IMR-90 (cell line): ENCODE results near the gene AGPAT3. TPM values are rescaled to one million over a fixed set of nuclear protein-coding genes. Genes with fewer than 3 reads are reported as not detected.

Experiments used
- ATAC-seq: fragments of 200-7000 bp; cut with Tn5 transposase; 2 replicates; pipeline ENCODE4 v1.9.1; 2020; ENCODE audit warnings: low read depth, mild to moderate bottlenecking, moderate library complexity
- BruUV-seq: library from RNA; stranded (reverse); fragments of 400-500 nt; replicated peaks from 2 replicates; lab custom pipeline; 2021; lab: Mats Ljungman, UMichigan
- CTCF ChIA-PET: fragments of 300-600 bp; formaldehyde crosslinking; extraction: SDS; loops from one replicate; lab custom pipeline; 2021; ENCODE audit warnings: antibody characterized with exemption; lab: Yijun Ruan, JAX
- POLR2A ChIA-PET: fragments of 300-600 bp; sonication (Branson Sonifier 250); formaldehyde crosslinking; loops from one replicate; lab custom pipeline; 2022; ENCODE audit warnings: antibody characterized with exemption; ENCODE audit not compliant: unreplicated experiment; lab: Charles Lee
- DNase-seq: peaks from one replicate; pipeline ENCODE4 v3.0.0; 2013
- H2AFZ ChIP-seq: replicated peaks from 2 replicates; pipeline ENCODE3; 2013; ENCODE audit warnings: low read length, mild to moderate bottlenecking; ENCODE audit not compliant: poor library complexity
- H2AK5ac ChIP-seq: 2 replicates; pipeline ENCODE4 v1.6.1; 2013; ENCODE audit warnings: low read depth, low read length, inconsistent platforms
- H2AK9ac ChIP-seq: replicated peaks from 2 replicates; pipeline ENCODE3; 2013; ENCODE audit warnings: mild to moderate bottlenecking, low read depth, low read length, moderate library complexity; ENCODE audit not compliant: poor library complexity
- H2BK120ac ChIP-seq: 2 replicates; pipeline ENCODE4 v1.6.1; 2013; ENCODE audit warnings: low read depth, low read length, inconsistent platforms
- H2BK15ac ChIP-seq: 3 replicates; pipeline ENCODE4 v1.6.1; 2013; ENCODE audit warnings: low read depth, low read length, inconsistent platforms
- H2BK20ac ChIP-seq: 2 replicates; pipeline ENCODE4 v1.6.1; 2013; ENCODE audit warnings: low read depth, mild to moderate bottlenecking, inconsistent platforms, low read length, moderate library complexity
- H2BK5ac ChIP-seq: 2 replicates; pipeline ENCODE4 v1.6.1; 2013; ENCODE audit warnings: mild to moderate bottlenecking, low read depth, low read length, inconsistent platforms; ENCODE audit not compliant: poor library complexity, severe bottlenecking
- H3K14ac ChIP-seq: replicated peaks from 2 replicates; pipeline ENCODE4 v1.6.1; 2013; ENCODE audit warnings: low read depth, low read length, inconsistent platforms
- H3K18ac ChIP-seq: 2 replicates; pipeline ENCODE4 v1.6.1; 2013; ENCODE audit warnings: low read depth, low read length, control low read depth
- H3K23ac ChIP-seq: 2 replicates; pipeline ENCODE4 v1.6.1; 2013; ENCODE audit warnings: low read depth, low read length, inconsistent platforms
- H3K27ac ChIP-seq: 2 replicates; pipeline ENCODE4 v1.5.1; 2013; ENCODE audit warnings: mild to moderate bottlenecking, control low read depth, low read length; ENCODE audit not compliant: insufficient read depth
- H3K27me3 ChIP-seq: 2 replicates; pipeline ENCODE4 v1.6.1; 2013; ENCODE audit warnings: low read length; ENCODE audit not compliant: control insufficient read depth, insufficient read depth
- H3K36me3 ChIP-seq: 2 replicates; pipeline ENCODE4 v1.6.1; 2013; ENCODE audit warnings: low read length, mixed read lengths; ENCODE audit not compliant: control insufficient read depth, insufficient read depth
- H3K4ac ChIP-seq: 2 replicates; pipeline ENCODE4 v1.6.1; 2013; ENCODE audit warnings: low read depth, low read length, inconsistent platforms
- H3K4me1 ChIP-seq: 2 replicates; pipeline ENCODE4 v1.6.1; 2013; ENCODE audit warnings: low read length, mixed read lengths; ENCODE audit not compliant: control insufficient read depth, insufficient read depth
- H3K4me2 ChIP-seq: 2 replicates; pipeline ENCODE4 v1.6.1; 2013; ENCODE audit warnings: low read depth, mild to moderate bottlenecking, control low read depth, low read length, moderate library complexity
- H3K4me3 ChIP-seq: 2 replicates; pipeline ENCODE4 v1.5.1; 2013; ENCODE audit warnings: low read depth, mild to moderate bottlenecking, control low read depth, low read length, moderate library complexity; ENCODE audit not compliant: insufficient read depth
- H3K56ac ChIP-seq: 2 replicates; pipeline ENCODE4 v1.6.1; 2013; ENCODE audit warnings: low read length, inconsistent platforms; ENCODE audit not compliant: insufficient read depth; ENCODE audit errors: extremely low read depth
- H3K79me1 ChIP-seq, 2 experiments: 2 replicates each; pipeline ENCODE4 v1.6.1; 2013; ENCODE audit warnings: low read length in 2 of 2, inconsistent platforms in 1 of 2, low read depth in 1 of 2
- H3K9ac ChIP-seq: 2 replicates; pipeline ENCODE4 v1.6.1; 2013; ENCODE audit warnings: low read depth, low read length, control low read depth
- H3K9me1 ChIP-seq: 2 replicates; pipeline ENCODE4 v1.6.1; 2013; ENCODE audit warnings: low read length, inconsistent platforms; ENCODE audit not compliant: insufficient read depth
- H3K9me3 ChIP-seq: 2 replicates; pipeline ENCODE4 v1.6.1; 2013; ENCODE audit warnings: low read length; ENCODE audit not compliant: control insufficient read depth, insufficient read depth
- H4K20me1 ChIP-seq: 2 replicates; pipeline ENCODE4 v1.6.1; 2013; ENCODE audit warnings: low read length, inconsistent platforms; ENCODE audit not compliant: insufficient read depth
- H4K5ac ChIP-seq: 2 replicates; pipeline ENCODE4 v1.6.1; 2013; ENCODE audit warnings: mild to moderate bottlenecking, low read depth, low read length, control low read depth
- H4K8ac ChIP-seq, 2 experiments: 2 replicates each; pipeline ENCODE4 v1.6.1; 2013; ENCODE audit warnings: low read depth in 2 of 2, low read length in 2 of 2, control low read depth in 1 of 2, inconsistent platforms in 1 of 2
- H4K91ac ChIP-seq: 2 replicates; pipeline ENCODE4 v1.6.1; 2013; ENCODE audit warnings: low read depth, low read length, inconsistent platforms; ENCODE audit not compliant: insufficient read depth
- BHLHE40 ChIP-seq: fragments of 150-350 bp; IDR thresholded peaks from 2 replicates; pipeline ENCODE4 v1.6.1; 2016; ENCODE audit warnings: mild to moderate bottlenecking, low read depth, low read length
- CEBPB ChIP-seq: IDR thresholded peaks from 2 replicates; pipeline ENCODE4 v1.6.1; 2012; ENCODE audit warnings: low read depth, low read length, improper control_type of control experiment
- ELK1 ChIP-seq: fragments of 150-350 bp; IDR thresholded peaks from 2 replicates; pipeline ENCODE4 v1.6.1; 2016; ENCODE audit warnings: low read depth, mild to moderate bottlenecking, low read length, moderate library complexity, borderline replicate concordance
- FOS ChIP-seq: fragments of 150-350 bp; IDR thresholded peaks from 2 replicates; pipeline ENCODE4 v1.6.1; 2016; ENCODE audit warnings: low read depth, low read length
- MAFK ChIP-seq: IDR thresholded peaks from 2 replicates; pipeline ENCODE4 v1.6.1; 2012; ENCODE audit warnings: low read depth, low read length, improper control_type of control experiment
- MAZ ChIP-seq: IDR thresholded peaks from 2 replicates; pipeline ENCODE4 v1.6.1; 2012; ENCODE audit warnings: low read depth, mild to moderate bottlenecking, low read length, improper control_type of control experiment, moderate library complexity, borderline replicate concordance
- NFE2L2 ChIP-seq: fragments of 150-350 bp; IDR thresholded peaks from 2 replicates; pipeline ENCODE4 v1.6.1; 2016; ENCODE audit warnings: low read depth, mild to moderate bottlenecking, low read length
- POLR2A ChIP-seq: IDR thresholded peaks from 2 replicates; pipeline ENCODE4 v1.6.1; 2012; ENCODE audit warnings: mild to moderate bottlenecking, low read depth, low read length
- RCOR1 ChIP-seq: IDR thresholded peaks from 2 replicates; pipeline ENCODE4 v1.6.1; 2012; ENCODE audit warnings: mild to moderate bottlenecking, low read length, improper control_type of control experiment; ENCODE audit not compliant: insufficient replicate concordance
- USF2 ChIP-seq: fragments of 150-350 bp; IDR thresholded peaks from 2 replicates; pipeline ENCODE4 v1.6.1; 2017; ENCODE audit warnings: mild to moderate bottlenecking, antibody characterized with exemption, low read length, low read depth
- WGBS, 2 experiments: methylation state at CpG; one replicate each; pipeline versions ENCODE4 v1.1.5 to v1.1.7; 2013; ENCODE audit warnings: missing lambda C conversion rate in 2 of 2; ENCODE audit not compliant: insufficient read length in 1 of 2; ENCODE audit errors: extremely low coverage in 2 of 2; 5-methylcytosine and 5-hydroxymethylcytosine counted together
- dilution Hi-C: fragments of 300-500 bp; cut with HindIII; formaldehyde crosslinking; loops from one replicate; pipeline ENCODE4 v1.14.3; 2018; ENCODE audit warnings: low sequenced_read_pairs; ENCODE audit not compliant: unreplicated experiment
- in situ Hi-C: fragments of 300-500 bp; cut with MboI; formaldehyde crosslinking; loops from 3 replicates; pipeline ENCODE4 v1.14.3; 2019; ENCODE audit warnings: low sequenced_read_pairs, inconsistent platforms, mixed read lengths
- intact Hi-C: fragments of 100-400 bp; cut with micrococcal nuclease; formaldehyde crosslinking; loops from 2 replicates; pipeline ENCODE4 v1.10.0; 2022
- polyA plus RNA-seq, 3 experiments: library from polyadenylated mRNA; depleted of rRNA; stranded (reverse); fragments of >200 nt; gene quantifications; 2 replicates each; pipeline ENCODE4 v1.2.3, GENCODE V29; 2012; ENCODE audit warnings: low replicate concordance in 1 of 3
- total RNA-seq: library from RNA; depleted of rRNA; stranded (reverse); fragments of >200 nt; gene quantifications from 2 replicates; pipeline ENCODE4 v1.2.3, GENCODE V29; 2012

The AGPAT3 gene
- total and polyA plus RNA-seq, 2 of the 4 experiments (the other 2 are of a cell fraction): 27.1 to 38.7 TPM

GRCh38 chr21:43879348-43880110, 14.5 kb downstream of the AGPAT3 start (continued):
- TF ChIP-seq USF2: no peak

GRCh38 chr21:43880111-43880985, 15.3 kb downstream of the AGPAT3 start:
- Histone ChIP-seq H3K36me3 (peaks cover 4% of the 10 kb centered on the region), H3K4me2 (no peak overlapping the region), H3K23ac (no peak overlapping the region), H3K18ac (no peak overlapping the region), H2BK120ac (no peak overlapping the region), H3K79me1 (peaks cover 35 to 80% of the 10 kb centered on the region in 2 experiments), H4K5ac (no peak overlapping the region), H3K9me1 (peaks cover 18% of the 10 kb centered on the region), H2AK9ac (no peak overlapping the region), H3K4me3 (no peak overlapping the region), H3K4me1 (peaks cover 8% of the 10 kb centered on the region; the same call in 1 of the 2 replicates), H3K56ac (no peak overlapping the region), H2AFZ (no peak overlapping the region), H4K8ac (no peak overlapping the region), H4K20me1 (peaks cover 81% of the 10 kb centered on the region), H4K91ac (no peak overlapping the region), H3K27me3 (no peaks in the 10 kb centered on the region), H2BK20ac (no peak overlapping the region), H3K9ac (no peak overlapping the region), H3K4ac (no peak overlapping the region), H3K27ac (no peak overlapping the region), H2BK5ac (no peak overlapping the region), H2BK15ac (no peak overlapping the region), H3K14ac (no peak overlapping the region), H3K9me3 (no peaks in the 10 kb centered on the region), H2AK5ac (no peak overlapping the region)
- CTCF ChIA-PET: interaction anchor here (1.4 kb wide), 1 partner anchor 10 kb away, joined by 3 read pairs; no protein-coding TSS in a partner anchor
- in situ Hi-C loops: no loop called here
- POLR2A ChIA-PET: no interaction called here
- BruUV-seq: no TSS peak
- peak; percentile 49; the same call in 1 of the 2 replicates for ATAC-seq
- intact Hi-C loops: no loop called here
- 76% methylated on average over 5 of the region's 14 CpGs; no CpG with 5 or more reads in 1 of the 2 experiments for WGBS, 2 experiments
- dilution Hi-C loops: no loop called here
- peak; percentile 18 for DNase-seq
- TF ChIP-seq CEBPB (no peak), MAFK (no peak), NFE2L2 (no peak), MAZ (no peak), FOS (no peak), ELK1 (no peak), POLR2A (no peak), RCOR1 (no peak), BHLHE40 (no peak)
